ENCODE data around the gene MAP3K20.

The MAP3K20 gene

DNA sequence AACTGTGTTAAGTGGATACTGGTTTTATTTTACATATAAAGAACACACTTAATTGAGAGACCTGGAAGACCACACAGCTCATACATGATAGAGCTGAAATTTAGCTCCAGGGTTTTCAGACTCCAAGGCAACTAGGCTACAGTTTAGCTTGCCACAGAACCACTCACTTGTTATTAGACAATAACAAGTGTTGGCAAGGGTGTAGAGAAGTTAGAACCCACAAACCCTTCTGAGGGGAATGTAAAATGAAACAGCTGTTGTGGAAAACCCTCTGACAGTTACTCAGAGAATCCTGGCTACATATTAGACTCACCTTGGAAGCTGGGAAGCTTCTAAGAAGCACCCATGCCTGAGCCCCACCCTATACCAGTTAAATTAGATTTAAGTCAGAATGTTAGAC lies 75.3 kb downstream of the MAP3K20 start:
- in situ Hi-C loops (cut with MboI; ENCODE audit: low pct_unique_long_range_greater_than_20kb, low sequenced_read_pairs, unreplicated experiment), result no loop called here
- TF ChIP-seq, protein P1, sequence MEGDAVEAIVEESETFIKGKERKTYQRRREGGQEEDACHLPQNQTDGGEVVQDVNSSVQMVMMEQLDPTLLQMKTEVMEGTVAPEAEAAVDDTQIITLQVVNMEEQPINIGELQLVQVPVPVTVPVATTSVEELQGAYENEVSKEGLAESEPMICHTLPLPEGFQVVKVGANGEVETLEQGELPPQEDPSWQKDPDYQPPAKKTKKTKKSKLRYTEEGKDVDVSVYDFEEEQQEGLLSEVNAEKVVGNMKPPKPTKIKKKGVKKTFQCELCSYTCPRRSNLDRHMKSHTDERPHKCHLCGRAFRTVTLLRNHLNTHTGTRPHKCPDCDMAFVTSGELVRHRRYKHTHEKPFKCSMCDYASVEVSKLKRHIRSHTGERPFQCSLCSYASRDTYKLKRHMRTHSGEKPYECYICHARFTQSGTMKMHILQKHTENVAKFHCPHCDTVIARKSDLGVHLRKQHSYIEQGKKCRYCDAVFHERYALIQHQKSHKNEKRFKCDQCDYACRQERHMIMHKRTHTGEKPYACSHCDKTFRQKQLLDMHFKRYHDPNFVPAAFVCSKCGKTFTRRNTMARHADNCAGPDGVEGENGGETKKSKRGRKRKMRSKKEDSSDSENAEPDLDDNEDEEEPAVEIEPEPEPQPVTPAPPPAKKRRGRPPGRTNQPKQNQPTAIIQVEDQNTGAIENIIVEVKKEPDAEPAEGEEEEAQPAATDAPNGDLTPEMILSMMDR (IDR thresholded peaks at IDR 0.05; ENCODE audit: extremely low read depth, insufficient read depth, missing control alignments), result no peak
- DNase-seq (ENCODE audit: low spot score), result no peak

DNA sequence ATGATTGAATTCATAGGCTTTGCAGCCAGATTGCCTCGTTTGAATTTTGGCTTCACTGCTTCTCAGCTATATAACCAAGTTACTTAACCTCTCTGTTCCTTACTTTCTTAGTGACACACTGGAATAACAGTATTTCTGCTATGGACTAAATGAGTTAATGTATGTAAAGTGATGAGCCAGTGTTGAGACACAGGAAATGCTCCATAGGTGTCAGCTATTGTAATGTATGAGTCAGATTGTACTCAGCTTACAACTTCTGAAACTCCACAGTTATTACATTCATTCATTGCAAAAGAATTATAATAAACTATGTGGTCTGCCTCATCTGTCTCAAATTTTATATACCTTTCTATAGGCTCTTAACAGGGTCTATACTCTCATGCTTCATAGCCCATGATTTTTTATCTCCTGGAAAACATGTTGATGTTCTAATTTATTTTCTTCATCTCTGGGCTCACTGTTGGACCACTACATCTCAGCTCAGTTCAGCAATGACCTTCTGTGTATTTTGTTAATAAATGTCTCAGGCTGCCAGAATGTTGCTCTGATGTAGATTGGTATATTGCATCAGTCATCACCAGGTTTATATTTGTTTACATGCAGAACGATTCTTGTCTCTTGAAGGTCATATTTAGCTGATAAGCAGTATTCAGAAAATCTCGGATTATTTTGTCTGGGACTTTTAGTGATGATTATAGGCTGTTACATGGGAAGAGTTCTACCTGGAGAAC lies 76.2 kb downstream of the MAP3K20 start:
- TF ChIP-seq, protein P1 (IDR thresholded peaks at IDR 0.05; ENCODE audit: extremely low read depth, insufficient read depth, missing control alignments), result no peak
- in situ Hi-C loops (cut with MboI; ENCODE audit: low pct_unique_long_range_greater_than_20kb, low sequenced_read_pairs, unreplicated experiment), result no loop called here

DNA sequence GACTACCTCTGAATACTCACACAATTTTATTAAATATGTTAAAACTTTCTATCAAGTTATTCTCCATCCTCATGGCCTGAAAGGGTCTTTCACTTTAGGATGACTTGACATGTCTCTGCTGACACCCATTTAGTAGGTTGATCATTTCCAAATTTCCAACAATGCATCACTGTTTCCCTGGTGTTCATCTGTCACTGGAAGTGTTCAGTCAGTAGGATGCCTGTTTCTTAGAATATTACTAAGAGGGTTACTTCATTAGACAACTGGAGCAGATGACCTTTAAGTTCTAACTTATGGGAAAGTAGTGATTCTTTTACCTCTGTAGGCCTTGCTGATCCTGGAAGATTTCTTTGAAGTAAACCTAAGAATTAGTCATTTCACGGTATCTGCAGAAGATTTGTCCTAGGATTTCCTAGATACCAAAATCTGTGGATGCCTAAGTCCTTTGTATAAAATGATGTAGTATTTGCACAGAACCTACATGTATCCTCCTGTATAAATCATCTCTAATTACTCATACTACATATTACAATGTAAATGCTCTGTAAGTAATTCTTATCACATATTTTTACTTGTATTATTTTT lies 77.7 kb downstream of the MAP3K20 start:
- no peak for DNase-seq (ENCODE audit: low spot score)
- TF ChIP-seq, protein P1 (IDR thresholded peaks at IDR 0.05; ENCODE audit: extremely low read depth, insufficient read depth, missing control alignments), result no peak
- in situ Hi-C loops (cut with MboI; ENCODE audit: low pct_unique_long_range_greater_than_20kb, low sequenced_read_pairs, unreplicated experiment), result no loop called here

More for the DNA sequence above, 76.2 kb downstream of the MAP3K20 start:
- DNase-seq (ENCODE audit: low spot score), result peak; percentile 21

DNA sequence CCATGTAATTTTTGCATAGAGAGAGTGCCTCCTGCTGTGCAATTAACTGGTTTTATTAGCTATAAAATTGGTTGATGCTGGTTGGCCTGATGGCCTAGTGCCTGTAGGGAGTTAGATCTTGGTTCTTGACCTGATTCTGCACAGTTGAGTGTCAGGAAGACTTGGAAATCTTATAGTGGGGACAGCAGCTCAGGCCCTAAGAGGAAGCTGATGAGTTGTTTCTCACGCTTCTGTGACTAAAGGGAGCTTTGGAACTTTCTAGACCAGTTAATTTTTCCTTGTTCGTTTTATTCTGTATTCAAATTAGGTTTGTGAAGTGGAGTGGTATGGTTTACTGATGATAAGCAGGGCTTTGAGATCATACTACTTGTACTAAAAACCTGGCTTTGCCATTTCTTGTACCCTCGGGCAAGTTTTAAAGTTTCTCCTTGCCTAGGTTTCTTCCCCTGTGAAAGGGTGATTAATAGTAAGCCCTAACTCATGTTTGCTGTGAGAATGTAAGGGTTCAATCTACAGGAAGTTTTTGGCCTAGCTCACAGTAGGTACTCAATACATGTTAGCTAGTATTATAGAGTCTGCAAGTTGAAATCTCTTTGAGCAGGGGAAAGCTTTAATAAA lies 82.1 kb downstream of the MAP3K20 start:
- in situ Hi-C loops (cut with MboI; ENCODE audit: low pct_unique_long_range_greater_than_20kb, low sequenced_read_pairs, unreplicated experiment), result no loop called here
- no peak for DNase-seq (ENCODE audit: low spot score)
- TF ChIP-seq, protein P1 (IDR thresholded peaks at IDR 0.05; ENCODE audit: extremely low read depth, insufficient read depth, missing control alignments), result no peak

DNA sequence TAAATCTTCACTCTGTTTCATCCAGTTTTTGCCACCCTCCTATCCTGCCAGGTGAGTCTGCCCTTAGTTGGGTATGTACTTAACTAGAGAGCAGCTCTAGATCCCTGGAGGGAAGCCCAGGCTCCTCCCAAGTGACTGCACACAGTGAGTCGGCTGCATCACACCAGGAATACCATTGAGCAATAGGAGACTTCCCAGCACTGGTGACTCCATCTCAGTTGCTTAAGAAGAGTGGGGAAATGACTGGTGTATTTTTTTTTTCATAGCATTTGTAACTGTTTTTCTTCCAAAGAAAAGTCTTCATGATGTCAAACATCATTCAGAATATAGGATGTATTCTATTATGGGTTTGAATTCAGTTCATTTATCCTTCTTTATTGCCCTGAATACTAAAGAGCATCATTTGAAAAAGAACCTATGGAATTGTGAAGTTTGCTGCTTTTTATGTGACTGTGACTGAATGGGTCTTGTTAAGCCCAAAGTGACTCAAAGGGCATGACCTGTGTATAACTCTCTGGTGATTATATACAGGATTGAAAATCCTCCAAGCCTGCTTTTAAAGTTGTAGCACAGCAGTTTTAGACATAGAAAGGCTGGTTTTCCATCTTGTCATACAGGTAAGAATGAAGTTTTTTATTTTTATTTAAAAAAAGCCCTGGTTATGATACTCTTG lies 84.3 kb downstream of the MAP3K20 start:
- in situ Hi-C loops (cut with MboI; ENCODE audit: low pct_unique_long_range_greater_than_20kb, low sequenced_read_pairs, unreplicated experiment), result no loop called here

DNA sequence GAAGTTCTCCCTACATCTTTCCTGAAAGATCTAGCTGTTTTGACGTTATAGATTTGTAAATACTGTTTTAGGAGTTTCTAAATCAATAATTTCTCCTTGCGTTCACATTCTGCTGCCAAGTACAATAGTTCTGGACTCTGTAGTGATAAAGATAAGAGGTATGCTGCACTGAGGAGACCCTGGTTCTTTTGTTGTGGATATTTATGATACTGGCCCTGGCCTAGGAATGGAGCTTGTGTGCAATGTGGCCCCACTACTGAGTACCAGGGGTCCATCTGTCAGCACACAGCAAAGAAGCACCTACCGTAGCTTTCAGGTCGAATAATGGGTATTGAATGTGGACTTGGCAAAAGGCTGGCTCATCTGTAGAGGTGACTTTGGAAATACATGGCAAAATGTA lies 85.0 kb downstream of the MAP3K20 start:
- in situ Hi-C loops (cut with MboI; ENCODE audit: low pct_unique_long_range_greater_than_20kb, low sequenced_read_pairs, unreplicated experiment), result no loop called here
- DNase-seq (ENCODE audit: low spot score), result no peak

More for the DNA sequence above, 84.3 kb downstream of the MAP3K20 start:
- TF ChIP-seq, protein P1 (IDR thresholded peaks at IDR 0.05; ENCODE audit: extremely low read depth, insufficient read depth, missing control alignments), result no peak
- DNase-seq (ENCODE audit: low spot score), result no peak

More for the DNA sequence above, 85.0 kb downstream of the MAP3K20 start:
- TF ChIP-seq, protein P1 (IDR thresholded peaks at IDR 0.05; ENCODE audit: extremely low read depth, insufficient read depth, missing control alignments), result no peak
